ENCODE results near the gene RNF144B. TPM values are rescaled to one million over a fixed set of nuclear protein-coding genes. Genes with fewer than 3 reads are reported as not detected.

Gene RNF144B
- total and polyA plus RNA-seq, 2 experiments from 2014 or later: 4.2 to 9.0 TPM

GRCh38 chr6:18473755-18474154 is 86.6 kb downstream of the RNF144B start:
- H3K27ac ChIP-seq (ENCODE audit: low read depth): no peak overlapping the region
- H3K27me3 ChIP-seq (ENCODE audit: insufficient read depth): no peaks in the 10 kb centered on the region
- Mint-ChIP-seq H3K36me3 (ENCODE audit: low read depth) (no peaks in the 10 kb centered on the region), H3K4me3 (no peak overlapping the region), H3K27ac (no peak overlapping the region), H3K4me1 (peaks cover 7% of the 10 kb centered on the region; the same call in 2 of the 3 replicates), H3K9me3 (no peaks in the 10 kb centered on the region), H3K27me3 (ENCODE audit: insufficient read depth, low read depth, poor library complexity) (no peaks in the 10 kb centered on the region)
- no peak for ATAC-seq
- peaks cover 7% of the 10 kb centered on the region; the same call in 1 of the 2 replicates for H3K9me2 ChIP-seq (ENCODE audit: insufficient read depth)
- H3K4me2 ChIP-seq: no peak overlapping the region
- DNase-seq (ENCODE audit: low spot score): no peak
- H3K79me2 ChIP-seq (replicated peaks; ENCODE audit: insufficient read depth): no peaks in the 10 kb centered on the region
- no peak overlapping the region for H2AFZ ChIP-seq
- no peaks in the 10 kb centered on the region for H4K20me1 ChIP-seq (replicated peaks; ENCODE audit: insufficient read depth)
- 0 out of 2 replicates have a peak, but pooled peaks cover 6% of the 10 kb centered on the region for H3K4me1 ChIP-seq (ENCODE audit: insufficient read depth)
- H3K4me3 ChIP-seq: no peak overlapping the region
- H3K36me3 ChIP-seq (ENCODE audit: insufficient read depth): no peaks in the 10 kb centered on the region
- no peak for TF ChIP-seq EZH2 (IDR thresholded peaks at IDR 0.05; ENCODE audit: low read depth, unreplicated experiment)
- TF ChIP-seq ETS1 (IDR thresholded peaks at IDR 0.05): no peak
- no peak for TF ChIP-seq POLR2AphosphoS5 (IDR thresholded peaks at IDR 0.05; ENCODE audit: low read depth)
- TF ChIP-seq EZH2phosphoT487 (IDR thresholded peaks at IDR 0.05; ENCODE audit: unreplicated experiment): no peak
- TF ChIP-seq REST (IDR thresholded peaks at IDR 0.05; ENCODE audit: unreplicated experiment): no peak
- TF ChIP-seq STAT1 (IDR thresholded peaks at IDR 0.05; ENCODE audit: unreplicated experiment): no peak
- TF ChIP-seq JUNB (IDR thresholded peaks at IDR 0.05; ENCODE audit: unreplicated experiment): no peak
- TF ChIP-seq CTCF (conservative IDR thresholded peaks at IDR 0.05; ENCODE audit: low read depth in 2 of 2): no peak
- no peak for TF ChIP-seq ZNF114 (CRISPR knock-in tag; IDR thresholded peaks at IDR 0.05)
- TF ChIP-seq NANOG (IDR thresholded peaks at IDR 0.05; ENCODE audit: borderline replicate concordance): no peak
- no peak for TF ChIP-seq ZNF331 (CRISPR knock-in tag; IDR thresholded peaks at IDR 0.05; ENCODE audit: low read depth)
- no peak for TF ChIP-seq ZNF462 (CRISPR knock-in tag; IDR thresholded peaks at IDR 0.05)
- TF ChIP-seq CREB1 (CRISPR knock-in tag; IDR thresholded peaks at IDR 0.05; ENCODE audit: low read depth): no peak
- H3F3A ChIP-seq (replicated peaks; ENCODE audit: low read depth): no peaks in the 10 kb centered on the region
